Activated gamma-delta T cell treated with Interleukin-2 at 50 U/mL for 16 hours (primary cell): ENCODE measurements around the gene ATN1.
"Not testable (repeated sequence)": the region's sequence is repeated elsewhere in the genome, so short reads cannot be mapped to it uniquely, and the experiment has no call there.

ENCODE experiments used
- DNase-seq: peaks from one replicate; pipeline ENCODE4 v3.0.0-alpha.2; 2020

Gene ATN1

GRCh38 chr12:6905414-6906040 is 22.2 kb upstream of the ATN1 start:
- no peak for DNase-seq

- not testable (repeated sequence) for DNase-seq
Observed at GRCh38 chr12:6908141-6908540, 19.6 kb upstream of the ATN1 start.

DNA sequence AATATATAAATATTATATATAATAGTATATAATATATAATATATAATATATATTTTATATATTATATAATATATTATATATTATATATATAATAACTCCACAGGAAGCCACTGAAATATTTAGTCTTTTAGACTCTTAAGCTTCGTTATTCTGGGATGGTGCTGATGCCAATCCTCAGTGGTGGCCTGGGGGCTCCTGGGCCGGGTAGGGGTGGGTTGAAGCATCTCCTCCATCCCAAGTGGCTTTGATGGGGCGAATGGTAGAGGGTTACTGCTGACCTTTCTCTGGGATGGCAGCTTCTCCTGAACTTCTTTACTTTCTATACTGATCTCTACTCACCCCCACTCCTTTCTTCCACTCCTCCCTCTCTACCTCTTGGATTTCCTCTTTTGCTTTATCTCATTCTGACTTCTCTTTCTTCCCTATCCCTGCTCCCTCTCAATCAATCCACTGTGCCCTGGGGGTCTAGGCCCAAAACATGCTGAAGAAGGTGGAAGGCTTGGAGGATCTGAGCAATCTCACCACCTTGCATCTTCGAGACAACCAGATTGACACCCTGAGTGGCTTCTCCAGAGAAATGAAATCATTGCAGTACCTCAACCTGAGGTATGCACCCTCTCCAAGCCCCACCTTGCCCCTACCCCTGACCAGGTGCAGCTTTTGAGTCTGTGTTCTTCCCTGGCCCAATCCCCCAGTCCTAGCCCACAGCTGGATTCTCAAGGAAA is 18.2 kb upstream of the ATN1 start:
- no peak for DNase-seq

DNA sequence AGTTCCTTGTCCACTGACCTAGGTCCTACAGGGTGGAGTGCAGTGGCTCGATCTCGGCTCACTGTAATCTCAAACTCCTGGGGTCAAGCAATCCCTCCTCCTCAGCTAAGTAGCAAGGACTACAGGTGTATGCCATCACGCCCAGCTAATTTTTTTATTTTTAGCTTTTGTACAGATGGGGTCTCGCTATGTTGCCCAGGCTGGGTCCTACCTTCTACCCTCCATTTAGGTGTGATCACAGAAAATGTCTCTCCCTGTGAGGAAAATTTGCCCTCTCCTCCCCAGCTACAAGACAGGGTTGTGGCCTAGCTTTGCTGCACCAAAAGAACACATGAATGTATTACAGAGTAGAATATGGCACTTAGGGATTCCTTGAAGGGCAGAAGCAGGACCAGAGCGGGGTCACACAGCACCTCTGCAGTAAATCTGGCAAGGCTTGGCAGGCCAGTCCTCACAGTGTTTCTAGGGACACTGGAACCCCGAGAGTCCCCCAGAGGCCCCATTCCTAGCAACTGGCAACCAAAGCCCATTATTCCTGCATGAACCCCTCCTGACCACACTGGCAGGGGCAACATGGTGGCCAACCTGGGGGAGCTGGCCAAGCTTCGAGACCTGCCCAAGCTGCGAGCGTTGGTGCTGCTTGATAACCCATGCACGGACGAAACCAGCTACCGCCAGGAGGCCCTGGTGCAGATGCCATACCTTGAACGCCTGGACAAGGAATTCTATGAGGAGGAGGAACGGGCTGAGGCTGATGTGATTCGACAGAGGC is 15.4 kb upstream of the ATN1 start:
- DNase-seq, result no peak

- DNase-seq, result peak; percentile 82
Observed at GRCh38 chr12:6914246-6914946, 13.4 kb upstream of the ATN1 start, which contains the start of gene ENO2. TSS of gene ENO2 (plus strand) at chr12:6914580. CDS start at chr12:6915833, 1,253 bp downstream.

GRCh38 chr12:6914947-6915788 is 12.6 kb upstream of the ATN1 start:
- DNase-seq, result no peak

DNA sequence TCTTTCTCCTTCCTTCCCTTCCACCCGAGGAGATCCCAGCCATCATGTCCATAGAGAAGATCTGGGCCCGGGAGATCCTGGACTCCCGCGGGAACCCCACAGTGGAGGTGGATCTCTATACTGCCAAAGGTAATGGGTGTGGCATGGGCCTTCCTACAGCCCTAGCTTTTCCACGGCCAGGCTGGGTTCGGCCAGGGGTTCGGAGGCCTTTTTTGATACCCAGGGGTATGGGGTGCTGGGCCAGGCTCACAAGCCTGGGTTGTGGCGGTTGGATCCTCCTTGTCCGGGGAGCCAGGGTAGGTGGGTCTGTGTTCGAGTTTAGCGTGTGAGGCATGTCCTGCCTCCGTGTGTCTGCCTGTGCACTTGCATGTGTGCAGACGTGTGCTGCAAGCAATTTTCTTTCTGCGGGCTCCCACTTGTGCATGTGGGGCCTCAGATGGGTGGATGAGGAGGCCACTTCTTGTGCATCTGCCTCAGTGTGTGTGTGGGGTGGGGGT is 11.9 kb upstream of the ATN1 start:
- no peak for DNase-seq

- no peak for DNase-seq
Observed at GRCh38 chr12:6916426-6917200, 11.1 kb upstream of the ATN1 start.

- DNase-seq, result no peak
Observed at GRCh38 chr12:6917491-6918231, 10.1 kb upstream of the ATN1 start.

DNA sequence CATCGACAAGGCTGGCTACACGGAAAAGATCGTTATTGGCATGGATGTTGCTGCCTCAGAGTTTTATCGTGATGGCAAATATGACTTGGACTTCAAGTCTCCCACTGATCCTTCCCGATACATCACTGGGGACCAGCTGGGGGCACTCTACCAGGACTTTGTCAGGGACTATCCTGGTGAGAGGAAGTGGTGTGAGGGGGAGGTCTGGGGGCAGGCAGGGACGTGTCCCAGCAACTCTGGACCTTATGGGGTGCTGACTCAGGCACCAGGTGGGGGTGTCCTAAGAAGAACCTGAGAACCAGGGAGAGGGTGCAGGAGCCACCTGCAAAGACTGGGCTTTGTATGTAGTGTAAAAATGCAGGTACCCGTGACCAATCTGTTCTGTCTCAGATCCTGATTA is 8.2 kb upstream of the ATN1 start:
- DNase-seq, result no peak

- no peak for DNase-seq
Observed at GRCh38 chr12:6921539-6921938, 6.2 kb upstream of the ATN1 start.

GRCh38 chr12:6921996-6922946 is 5.5 kb upstream of the ATN1 start:
- no peak for DNase-seq

DNA sequence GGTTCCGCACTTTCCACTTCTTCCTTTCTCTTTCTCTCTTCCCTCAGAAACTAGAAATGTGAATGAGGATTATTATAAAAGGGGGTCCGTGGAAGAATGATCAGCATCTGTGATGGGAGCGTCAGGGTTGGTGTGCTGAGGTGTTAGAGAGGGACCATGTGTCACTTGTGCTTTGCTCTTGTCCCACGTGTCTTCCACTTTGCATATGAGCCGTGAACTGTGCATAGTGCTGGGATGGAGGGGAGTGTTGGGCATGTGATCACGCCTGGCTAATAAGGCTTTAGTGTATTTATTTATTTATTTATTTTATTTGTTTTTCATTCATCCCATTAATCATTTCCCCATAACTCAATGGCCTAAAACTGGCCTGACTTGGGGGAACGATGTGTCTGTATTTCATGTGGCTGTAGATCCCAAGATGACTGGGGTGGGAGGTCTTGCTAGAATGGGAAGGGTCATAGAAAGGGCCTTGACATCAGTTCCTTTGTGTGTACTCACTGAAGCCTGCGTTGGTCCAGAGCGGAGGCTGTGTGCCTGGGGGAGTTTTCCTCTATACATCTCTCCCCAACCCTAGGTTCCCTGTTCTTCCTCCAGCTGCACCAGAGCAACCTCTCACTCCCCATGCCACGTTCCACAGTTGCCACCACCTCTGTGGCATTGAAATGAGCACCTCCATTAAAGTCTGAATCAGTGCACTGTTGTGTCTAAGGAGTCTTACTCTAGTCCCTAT is 4.6 kb upstream of the ATN1 start:
- no peak for DNase-seq

GRCh38 chr12:6923851-6924250 is 3.9 kb upstream of the ATN1 start:
- DNase-seq, result no peak

GRCh38 chr12:6925239-6925539 is 2.6 kb upstream of the ATN1 start:
- DNase-seq, result no peak

DNA sequence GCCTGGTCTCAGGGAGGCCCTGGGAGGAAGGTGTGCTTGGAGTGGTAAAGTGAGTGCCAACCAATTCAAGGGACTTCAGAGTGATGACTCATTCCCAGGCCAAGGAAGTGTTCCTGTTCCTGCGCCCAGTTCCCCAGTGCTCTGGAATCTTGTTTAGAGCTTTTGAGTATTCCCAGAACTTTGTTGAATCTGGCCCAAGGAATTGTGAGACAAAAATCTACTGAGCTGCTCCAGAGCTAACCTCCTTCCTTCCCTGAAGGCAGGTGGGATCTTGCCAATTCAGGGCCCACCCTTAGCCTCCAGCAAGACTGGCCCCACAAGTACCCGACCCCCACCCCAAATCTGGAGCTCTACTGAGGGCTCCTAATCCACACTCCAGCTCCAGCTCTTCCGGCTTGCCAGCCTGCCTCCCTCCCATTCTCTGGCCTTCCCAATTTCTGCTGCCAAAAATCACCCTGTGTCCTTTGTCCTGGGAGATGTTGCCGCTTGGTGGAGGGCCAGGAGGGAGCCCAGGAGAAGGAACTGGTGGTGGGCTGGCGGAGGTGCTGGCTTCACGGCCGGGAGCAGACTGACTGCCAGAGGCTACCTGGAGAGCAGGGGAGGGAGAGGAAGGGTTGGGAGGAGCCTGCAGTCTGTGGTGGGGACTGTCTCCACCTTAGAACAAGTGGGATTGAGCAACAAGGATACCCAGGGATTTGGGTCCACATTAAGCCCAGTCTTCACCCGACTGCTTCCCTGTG is 2.0 kb upstream of the ATN1 start:
- DNase-seq, result no peak

- no peak for DNase-seq
Observed at GRCh38 chr12:6928022-6928702, 403 bp downstream of the ATN1 start.
